NCI-H226 (cell line): ENCODE results near the gene LRP2BP.
A peak's percentile ranks its signal among the peaks of the same experiment; 100 is the strongest.
"Not testable (repeated sequence)": the region's sequence is repeated elsewhere in the genome, so short reads cannot be mapped to it uniquely, and the experiment has no call there.

Experiments used
- DNase-seq: peaks from one replicate; pipeline ENCODE4 v3.0.0-alpha.2; 2015

Gene LRP2BP

DNA sequence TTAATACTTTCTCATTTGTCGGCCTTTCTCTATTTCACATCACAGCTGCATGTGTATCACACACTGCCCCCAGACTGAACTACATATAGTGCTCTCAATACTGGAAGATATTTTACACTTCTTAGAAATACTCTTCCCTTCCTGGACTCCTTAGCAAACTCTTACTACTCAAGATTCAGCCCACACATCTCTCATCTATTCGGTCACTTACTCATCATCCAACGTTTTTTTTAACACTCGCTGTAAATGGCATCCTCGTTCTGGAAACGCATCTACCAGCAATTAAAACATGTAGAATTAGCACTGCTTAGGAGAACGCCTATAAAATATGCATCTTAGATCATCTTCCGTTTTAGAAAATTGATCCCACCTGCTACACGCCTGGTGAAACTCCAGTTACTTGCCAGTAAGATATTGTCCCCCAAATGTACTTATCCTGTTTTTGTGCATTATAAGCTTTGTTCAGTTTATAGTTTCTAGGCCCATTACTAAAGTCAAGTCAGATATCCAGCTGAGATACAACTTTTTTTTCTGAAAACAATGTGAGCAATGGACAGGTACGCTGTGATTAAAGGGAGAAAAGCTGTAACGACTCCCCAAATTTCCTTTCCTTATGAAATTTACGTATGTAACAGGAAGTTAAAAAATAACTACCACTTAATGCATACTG, 1.0 kb downstream of the LRP2BP start:
- no peak for DNase-seq

DNA sequence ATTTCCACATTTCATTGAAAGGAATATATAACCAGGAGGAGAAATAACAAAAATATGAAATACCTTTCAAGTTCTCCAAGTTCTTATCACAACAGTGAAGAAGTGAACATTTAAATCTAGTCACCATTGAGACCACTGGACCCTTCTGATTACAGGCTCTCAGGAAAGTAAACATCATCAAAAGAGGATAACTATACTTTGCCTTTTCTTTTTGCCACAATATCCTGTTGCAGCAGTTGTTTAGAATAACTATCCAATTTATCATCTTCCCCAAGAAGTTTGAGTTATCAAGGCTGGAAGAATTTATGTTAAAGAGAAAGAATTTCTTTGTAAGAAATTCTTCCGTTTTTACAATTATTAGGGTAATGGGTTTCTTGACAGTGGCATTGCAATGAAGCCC, 3.6 kb downstream of the LRP2BP start:
- DNase-seq = no peak

DNA sequence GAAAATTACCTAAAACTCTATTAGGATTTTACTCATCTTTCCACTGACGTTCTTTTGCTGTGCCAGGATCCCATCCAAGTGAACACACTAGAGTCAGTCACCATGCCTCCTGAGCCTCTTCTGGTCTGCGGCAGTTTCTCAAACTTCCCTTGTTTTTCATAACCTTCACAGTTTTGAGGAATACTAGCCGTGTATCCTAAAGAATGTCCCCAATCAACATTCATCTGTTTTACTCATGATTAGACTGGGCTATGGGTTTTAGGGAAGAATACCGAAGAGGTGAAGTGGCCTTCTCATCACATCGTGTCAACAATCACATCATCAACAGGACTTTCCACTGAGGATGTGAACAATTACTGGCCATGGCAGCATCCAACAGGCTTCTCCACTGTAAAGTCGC, 4.8 kb downstream of the LRP2BP start:
- DNase-seq = no peak

DNA sequence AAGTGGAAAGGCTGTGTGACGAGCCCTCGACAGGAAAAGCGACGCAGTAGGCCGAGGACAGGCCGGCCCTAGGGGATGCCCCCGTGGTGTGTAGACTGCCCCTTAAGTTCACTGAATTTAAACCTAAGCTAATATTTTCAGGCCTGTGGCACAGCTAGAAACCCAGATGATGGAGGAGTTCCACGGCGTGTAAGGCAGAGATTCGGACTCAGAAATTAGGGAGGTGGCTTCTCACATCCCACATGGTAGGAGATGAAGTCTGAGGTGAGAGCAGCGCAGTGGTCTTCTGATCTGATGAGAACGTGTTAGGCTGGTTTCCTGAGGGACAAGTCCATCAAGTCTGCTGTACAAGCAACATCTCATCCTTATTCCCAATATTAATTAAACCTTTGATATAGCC, 7.8 kb downstream of the LRP2BP start:
- DNase-seq = no peak

DNA sequence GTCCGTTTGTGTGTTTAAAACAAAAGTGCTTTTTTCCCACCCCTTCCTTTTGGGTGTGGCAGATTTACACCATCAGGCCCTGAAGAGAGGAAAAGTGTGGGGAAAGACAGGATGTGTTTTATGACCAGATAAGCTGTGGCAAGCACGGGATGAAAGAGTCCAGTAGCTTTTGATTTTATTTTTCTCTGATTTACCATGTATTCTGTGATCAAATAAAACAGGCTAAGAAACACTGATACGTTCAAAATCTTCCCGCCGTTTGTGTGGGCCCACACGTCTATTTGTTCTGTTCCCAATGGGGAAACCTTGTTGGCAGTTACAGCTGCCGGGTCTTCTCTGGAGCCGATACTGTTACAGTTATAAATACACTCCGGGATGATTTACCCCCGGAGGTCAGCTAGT, 10.8 kb downstream of the LRP2BP start:
- DNase-seq = no peak

DNA sequence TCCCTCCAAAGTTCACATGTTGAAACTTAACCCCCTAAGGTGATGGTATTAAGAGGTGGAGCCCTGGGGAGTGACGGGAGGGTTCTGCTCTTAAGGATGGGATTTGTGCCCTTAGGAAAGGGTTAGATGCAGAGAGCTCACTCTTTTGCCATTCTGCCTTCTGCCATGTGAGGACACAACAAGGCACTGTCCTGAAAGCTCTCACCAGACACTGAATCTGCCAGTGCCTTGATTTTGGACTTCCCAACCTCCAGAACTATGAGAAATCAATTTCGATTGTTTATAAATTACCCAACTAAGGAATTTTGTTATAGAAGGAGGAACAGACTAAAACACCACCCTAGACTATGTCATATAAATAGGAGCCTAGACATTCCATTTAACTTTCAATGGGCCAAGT, 11.7 kb downstream of the LRP2BP start:
- no peak for DNase-seq

DNA sequence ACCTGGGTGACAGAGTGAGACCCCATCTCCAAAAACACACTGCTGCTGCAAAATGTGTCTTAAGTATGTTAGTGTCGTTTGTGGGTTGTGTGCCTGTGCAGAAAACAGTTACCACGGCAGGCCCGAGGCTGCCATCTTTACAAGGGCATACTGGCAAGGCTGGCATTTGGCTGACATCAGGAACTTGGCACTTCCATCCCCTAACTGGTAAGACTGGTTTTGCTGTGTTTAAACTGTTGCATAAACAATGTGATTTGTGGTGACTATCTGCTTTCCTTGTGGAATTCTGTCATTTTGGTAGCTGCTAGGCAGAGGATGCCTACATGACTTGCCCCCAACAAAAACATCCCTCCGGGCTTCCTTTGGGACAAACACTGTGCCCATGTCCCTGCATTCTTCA, 12.3 kb downstream of the LRP2BP start:
- no peak for DNase-seq

DNA sequence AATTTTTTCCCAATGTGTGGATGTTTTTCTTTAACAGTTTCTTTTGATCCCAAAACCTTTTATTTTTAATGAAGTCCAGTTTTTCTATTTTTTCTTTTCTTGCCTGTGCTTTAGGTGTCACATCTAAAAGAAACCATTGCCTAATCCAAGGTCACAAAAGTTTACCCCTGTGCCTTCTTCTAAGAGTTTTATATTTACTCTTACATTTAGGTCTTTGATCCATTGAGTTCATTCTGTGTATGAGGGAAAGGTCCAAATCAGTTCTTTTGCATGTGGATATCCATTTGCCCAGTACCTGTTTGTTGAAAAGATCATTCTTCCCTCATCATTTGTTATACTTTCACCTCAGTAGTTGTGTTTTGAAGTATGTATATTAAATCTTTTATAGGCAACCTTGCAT, 13.0 kb downstream of the LRP2BP start:
- no peak for DNase-seq

DNA sequence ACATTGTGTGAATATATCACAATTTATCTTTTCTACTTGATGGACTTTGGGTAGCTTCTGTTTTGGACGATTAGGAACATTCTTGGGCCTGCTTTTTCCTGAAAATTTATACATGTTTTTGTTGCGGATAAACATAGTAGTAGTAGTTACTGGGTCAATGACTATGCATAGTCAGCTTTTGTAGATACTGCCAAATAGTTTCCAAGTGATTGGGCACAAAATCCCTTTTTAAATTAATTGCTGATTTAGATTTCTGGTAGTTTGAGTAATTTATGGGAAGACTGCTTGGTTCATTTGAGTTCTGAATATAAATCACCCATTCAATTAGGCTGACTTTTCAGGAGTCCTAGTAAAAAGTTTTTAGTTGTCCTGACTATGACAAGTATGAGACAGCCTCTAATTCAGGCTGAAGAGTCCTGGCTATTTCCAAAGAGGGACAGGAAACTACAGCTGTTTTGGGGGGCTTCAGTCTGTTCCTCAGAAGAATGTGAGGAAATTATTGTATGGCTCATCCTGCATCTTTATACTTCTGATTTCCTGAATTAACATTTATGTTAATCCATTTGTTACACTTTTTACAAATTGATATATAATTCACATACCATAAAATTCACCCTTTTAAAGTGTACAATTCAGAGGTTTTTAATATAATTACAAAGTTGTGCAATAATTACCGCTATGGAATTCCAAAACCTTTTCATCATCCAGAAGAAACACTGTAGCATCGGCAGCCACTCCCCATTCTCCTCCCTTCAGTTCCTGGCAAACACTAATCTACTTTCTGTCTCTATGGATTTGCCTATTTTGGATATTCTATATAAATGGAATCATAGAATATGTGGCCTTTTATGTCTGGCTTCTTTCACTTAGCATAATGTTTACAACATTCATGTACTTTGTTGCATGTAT, 14.2 kb downstream of the LRP2BP start:
- DNase-seq = peak; percentile 21

DNA sequence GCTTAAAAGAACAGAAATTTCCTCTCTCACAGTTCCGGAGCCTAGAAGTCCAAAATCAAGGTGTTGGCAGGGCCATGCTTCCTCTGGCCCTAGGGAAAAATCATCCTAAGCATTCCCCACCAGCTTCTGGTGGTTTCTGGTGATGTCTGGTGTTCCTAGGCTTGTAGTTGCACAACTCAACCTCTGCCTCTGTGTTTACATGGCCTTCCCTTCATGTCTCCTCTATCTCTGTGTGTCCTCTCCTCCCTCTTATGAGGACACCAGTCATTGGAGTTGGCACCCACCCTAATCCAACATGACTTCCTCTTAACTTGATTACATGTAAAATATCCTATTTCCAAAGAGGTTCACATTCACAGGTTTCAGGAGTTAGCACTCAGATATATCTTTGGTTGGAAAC, 15.4 kb downstream of the LRP2BP start:
- DNase-seq = no peak

DNA sequence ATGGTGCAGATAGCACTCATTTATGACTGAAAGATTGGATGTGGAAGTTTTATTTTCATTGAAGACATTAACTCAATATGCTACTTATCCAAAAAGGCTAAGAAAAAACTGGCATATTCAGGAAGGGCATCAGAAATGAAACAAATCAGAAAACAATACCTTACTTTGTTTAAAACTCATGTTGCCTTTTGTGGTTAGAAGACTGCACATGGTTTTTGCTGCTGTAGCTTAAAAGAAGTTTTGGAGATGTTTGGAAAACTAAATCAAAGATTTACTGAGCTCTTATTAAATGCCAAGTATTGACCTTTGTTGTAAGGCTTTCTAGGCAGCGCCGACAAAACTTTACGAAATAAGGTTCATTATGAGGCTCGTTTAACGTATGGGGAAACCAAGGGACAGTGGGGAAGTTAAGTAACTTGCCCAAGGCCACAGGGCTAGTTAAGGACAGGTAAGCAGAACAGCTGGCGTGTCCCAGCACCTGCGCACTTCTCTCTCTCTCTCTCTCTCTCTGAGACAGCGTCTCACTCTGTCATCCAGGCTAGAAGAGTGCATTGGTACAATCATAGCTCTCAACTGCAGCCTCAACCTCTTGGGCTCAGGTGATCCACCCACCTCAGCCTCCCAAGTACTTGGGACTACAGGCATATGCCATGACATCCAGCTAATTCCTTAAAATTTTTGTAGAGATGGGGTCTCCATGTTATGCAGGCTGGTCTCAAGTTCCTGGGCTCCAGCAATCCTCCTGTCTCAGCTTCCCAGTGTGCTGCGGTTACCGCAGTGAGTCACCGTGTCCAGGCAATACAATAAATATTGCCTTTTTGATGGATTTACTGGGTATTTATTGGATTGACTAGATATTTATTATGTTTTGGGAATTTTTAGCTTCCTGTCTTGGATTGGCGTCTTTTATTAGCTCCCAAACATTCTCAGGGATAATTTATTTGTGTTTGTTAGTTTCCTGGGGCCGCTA, 16.1 kb downstream of the LRP2BP start:
- DNase-seq = no peak

DNA sequence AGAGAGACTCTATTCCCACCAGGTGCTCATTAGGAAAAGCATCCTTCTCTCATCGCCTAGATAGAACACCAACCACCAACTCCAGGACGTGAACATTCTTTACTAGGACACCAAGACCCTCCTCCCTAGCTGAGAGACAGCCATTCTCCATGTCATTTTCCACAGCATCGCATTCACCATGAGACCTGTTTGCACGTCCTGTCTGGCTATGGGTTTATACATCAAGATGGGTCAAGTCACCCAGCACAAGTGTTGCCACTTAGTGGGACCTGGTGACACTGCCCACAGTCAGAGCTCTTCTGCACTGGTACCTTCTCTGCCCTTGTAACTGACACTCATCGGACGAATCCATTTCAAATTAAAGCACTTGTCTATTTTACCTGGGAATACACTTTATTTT, 17.5 kb downstream of the LRP2BP start:
- no peak for DNase-seq

DNA sequence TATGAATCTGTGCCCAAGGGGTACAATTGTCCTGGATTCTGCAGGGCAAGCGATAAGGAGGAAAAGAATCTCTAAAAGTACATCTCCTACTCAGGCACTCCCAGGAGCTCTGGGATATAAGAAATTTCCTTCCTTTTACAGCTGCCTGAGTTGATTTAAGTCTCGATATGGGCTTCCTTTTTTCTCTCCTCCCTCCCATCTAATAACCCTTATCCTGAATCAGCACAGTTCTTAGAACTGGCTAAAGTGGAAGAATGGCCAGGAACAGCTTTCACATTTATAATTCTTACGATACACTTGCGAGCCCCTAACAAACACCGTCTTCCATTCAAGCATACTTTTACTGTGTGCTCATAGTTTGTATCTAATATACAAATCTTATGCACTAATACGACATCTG, 21.2 kb downstream of the LRP2BP start:
- no peak for DNase-seq

DNA sequence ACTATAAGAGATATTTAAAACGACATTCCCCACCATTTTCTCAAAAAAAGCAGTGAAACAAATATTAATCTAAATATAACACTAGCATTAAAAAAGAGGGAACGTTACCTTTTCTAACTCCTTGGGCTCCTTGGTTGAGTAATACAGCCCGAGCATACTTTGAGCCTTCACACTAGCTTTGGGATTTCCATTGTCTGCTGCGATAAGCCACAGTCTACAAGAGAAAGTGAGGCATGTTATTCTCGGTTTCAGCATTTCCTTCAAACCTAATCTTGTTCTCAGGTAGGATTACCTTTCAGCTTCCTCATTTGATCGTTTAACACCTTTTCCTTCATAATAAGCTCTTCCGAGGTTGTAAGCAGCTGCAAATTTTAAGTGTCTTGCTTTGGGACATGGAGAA, 21.7 kb downstream of the LRP2BP start:
- no peak for DNase-seq

DNA sequence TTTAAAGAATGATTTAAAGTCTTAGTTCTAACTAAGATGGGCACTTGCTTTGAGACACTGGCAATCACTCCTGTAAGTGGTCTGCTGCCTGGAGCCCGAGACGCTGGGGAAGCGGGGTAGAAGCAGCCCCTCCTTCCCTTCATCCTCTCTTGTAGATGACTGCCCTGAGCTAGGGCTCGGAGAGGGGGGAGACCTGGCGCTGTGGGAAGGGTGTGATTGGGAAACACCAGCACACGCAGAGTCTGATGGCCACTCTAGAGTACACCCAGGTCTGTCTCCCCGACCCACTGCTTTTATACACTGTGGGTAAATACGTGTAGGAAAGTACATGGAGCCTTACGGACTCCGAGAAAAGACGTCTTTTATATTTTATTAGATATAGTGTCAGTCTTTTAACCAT, 24.0 kb downstream of the LRP2BP start:
- DNase-seq = no peak

DNA sequence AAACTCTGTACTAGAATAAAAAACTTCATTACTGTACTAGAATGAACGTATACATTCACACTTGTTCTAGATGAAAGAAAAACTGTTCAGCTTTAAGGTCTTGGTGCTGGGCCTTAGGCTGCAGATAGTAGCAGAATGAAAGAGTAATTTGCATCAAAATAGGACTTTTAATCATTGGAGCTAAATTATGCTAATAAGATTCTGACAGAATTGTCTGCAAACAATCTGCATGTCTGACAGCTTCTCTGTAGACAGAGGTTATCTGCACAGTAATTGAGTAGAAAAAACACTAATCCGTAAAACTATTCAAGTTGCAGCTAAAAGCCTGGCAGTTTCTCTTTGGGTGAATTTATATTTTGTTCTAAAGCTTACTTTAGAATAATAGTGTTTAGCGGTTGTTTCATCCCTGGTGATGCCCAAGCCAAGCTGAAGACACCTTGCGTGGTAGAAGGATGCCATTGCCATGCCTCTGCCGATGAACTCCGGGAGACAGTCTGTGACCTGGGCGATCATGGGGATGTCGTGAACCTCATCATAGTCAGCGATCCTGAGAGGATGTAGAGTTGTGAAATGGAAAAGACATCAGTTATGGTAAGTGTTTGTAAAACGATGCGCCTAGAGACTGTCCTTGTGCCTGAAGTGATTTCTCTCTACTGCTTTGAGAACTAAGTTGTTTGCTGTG, 25.3 kb downstream of the LRP2BP start:
- no peak for DNase-seq

DNA sequence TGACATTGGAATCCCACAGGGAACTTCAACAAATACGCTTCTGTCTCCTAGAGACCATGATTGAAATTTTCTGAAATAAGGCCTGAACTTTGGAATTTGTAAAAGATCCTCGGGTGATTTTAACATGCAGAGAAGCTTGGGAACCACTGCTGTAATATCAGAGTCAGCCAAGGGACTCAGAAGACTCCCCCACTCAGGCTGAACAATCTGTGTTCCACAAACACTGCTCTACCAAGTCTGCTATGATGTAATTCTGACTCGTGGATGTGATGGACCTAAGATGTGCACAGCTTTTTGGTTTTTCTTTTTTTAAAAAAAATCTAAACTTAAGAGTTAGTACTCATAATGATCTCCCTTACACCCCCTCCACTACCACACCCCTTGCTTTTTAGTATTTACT, 26.0 kb downstream of the LRP2BP start:
- DNase-seq = peak; percentile 11

DNA sequence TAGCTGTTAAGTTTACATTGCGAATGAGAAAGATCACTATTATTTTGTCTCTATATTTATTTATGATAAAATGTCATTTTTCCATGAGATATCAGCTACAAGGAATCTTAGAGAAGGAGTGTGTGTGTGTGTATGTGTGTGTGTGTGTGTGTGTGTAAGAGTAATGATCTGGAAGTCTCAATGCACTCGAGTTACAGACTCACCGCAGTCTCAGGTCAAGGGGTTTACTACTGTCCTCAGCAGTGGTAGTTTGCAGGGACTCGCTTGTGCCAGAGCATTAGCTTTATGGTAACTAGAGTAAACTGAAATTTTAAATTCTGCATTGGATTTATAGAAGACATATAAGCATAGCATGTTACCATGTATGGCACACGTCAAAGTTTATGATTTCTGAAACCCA, 30.8 kb downstream of the LRP2BP start:
- no peak for DNase-seq

DNA sequence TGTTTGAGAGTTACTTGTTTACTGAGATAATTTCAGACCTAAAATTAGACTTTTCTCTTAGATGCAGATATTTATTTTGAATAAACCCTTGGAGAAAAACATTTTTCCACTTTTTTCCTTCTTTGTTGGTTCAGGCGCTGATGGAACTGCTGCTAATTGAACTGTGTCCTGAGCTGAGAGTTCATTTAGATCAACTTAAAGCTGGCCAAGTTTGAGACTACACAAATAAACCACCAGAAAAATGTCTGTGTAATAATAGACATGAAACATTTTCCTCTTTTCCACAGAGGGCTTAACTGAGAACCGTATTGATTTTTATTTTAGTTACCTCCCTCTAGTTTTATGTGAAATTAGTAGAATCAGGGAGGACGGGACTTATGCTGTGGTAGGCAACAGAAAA, 32.5 kb downstream of the LRP2BP start:
- no peak for DNase-seq

DNA sequence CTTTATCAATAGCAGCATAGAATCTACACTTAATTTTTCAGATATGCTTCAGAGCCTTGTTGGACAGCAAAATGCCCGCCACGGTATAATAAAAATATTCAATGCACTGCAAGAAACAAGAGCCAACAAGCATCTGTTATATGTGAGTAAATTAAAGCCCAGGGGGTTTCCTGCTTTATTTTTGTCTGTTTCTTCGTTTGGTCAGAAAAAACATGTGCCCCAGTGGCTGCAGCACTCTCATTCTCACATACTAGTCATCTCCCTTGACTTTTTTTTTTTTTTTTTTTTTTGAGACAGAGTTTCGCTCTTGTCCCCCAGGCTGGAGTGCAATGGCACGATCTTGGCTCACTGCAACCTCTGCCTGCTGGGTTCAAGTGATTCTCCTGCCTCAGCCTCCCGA, 33.2 kb downstream of the LRP2BP start:
- DNase-seq = not testable (repeated sequence)

DNA sequence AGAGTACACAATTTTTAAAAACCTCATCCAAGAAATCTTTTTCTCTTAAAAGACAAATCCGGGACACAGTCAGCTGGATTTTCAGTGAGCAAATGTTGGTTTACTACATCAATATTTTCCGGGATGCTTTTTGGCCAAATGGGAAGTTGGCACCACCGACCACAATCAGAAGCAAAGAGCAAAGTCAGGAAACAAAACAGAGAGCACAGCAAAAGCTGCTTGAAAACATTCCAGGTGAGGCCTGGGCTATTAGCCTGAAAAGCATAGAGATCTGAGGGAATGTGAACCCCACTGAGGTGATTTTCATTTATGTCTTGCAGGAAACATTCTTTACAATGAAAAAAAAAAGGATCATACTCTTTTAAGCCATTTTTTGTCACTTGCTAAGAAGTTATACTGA, 33.9 kb downstream of the LRP2BP start:
- DNase-seq = no peak

DNA sequence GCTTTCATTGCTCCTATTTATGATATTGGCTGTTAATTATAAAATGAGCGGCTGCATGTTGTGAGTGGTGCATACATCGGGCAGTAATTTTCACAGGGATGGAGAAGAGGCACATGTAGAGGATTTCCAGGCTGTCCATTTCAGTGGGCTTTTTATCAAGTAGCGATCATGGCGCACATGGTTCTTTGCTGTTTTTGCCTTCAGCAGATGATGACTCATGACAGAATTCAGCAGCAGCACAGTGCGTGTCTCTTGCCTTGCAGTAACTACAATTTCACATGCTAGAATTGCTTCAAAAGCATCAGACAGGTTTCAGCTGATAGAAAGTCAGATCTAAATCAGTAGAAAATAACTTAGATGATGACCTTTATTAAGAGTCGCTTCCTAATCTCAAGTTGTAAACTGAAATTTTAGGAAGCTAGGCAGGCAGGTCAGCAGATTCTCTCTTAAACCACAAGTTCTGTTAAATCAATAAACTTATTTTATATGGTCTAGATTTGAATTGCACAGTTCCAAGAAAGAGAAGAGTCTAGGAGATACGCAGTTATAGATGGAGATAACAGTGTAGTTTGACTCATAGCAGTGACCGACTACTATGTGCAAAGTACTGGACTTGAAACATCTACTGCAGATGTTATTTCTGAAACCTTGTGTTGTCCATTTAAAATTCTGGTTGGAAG, 35.8 kb downstream of the LRP2BP start:
- no peak for DNase-seq
